Stimulated activated naive B cell treated with anti-CD40 and anti-IgM and Interleukin-4, amounts not matched to agents 10 μg/mL and 1 μg/mL and 100 μg/mL, for 72 hours (primary cell): ENCODE data around the gene SLC7A11.

Experiments
- ATAC-seq, 2 donors: fragments of 150-1000 bp; cut with Tn5 transposase; replicated peaks; 2 replicates each; pipeline ENCODE4 v1.10.0; 2021; ENCODE audit warnings: moderate library complexity in 1 of 2
- DNase-seq: peaks from one replicate; pipeline ENCODE4 v3.0.0; 2021
- H3K27ac Mint-ChIP-seq: one replicate; pipeline ENCODE4 v1.8.0; 2022; ENCODE audit warnings: mild to moderate bottlenecking, mixed read lengths
- H3K27me3 Mint-ChIP-seq, 2 donors: one replicate each; pipeline ENCODE4 v1.8.0; 2022; ENCODE audit warnings: mixed read lengths in 2 of 2
- H3K36me3 Mint-ChIP-seq, 2 donors: one replicate each; pipeline ENCODE4 v1.8.0; 2022; ENCODE audit warnings: mixed read lengths in 2 of 2, mild to moderate bottlenecking in 1 of 2
- H3K4me1 Mint-ChIP-seq, 2 donors: one replicate each; pipeline ENCODE4 v1.8.0; 2022; ENCODE audit warnings: mixed read lengths in 2 of 2, mild to moderate bottlenecking in 1 of 2
- H3K4me3 Mint-ChIP-seq, 2 donors: one replicate each; pipeline ENCODE4 v1.8.0; 2022; ENCODE audit warnings: mild to moderate bottlenecking in 2 of 2, mixed read lengths in 2 of 2, moderate library complexity in 1 of 2
- H3K9me3 Mint-ChIP-seq, 2 donors: one replicate each; pipeline ENCODE4 v1.8.0; 2022; ENCODE audit warnings: mixed read lengths in 2 of 2, mild to moderate bottlenecking in 1 of 2

SLC7A11 gene

DNA sequence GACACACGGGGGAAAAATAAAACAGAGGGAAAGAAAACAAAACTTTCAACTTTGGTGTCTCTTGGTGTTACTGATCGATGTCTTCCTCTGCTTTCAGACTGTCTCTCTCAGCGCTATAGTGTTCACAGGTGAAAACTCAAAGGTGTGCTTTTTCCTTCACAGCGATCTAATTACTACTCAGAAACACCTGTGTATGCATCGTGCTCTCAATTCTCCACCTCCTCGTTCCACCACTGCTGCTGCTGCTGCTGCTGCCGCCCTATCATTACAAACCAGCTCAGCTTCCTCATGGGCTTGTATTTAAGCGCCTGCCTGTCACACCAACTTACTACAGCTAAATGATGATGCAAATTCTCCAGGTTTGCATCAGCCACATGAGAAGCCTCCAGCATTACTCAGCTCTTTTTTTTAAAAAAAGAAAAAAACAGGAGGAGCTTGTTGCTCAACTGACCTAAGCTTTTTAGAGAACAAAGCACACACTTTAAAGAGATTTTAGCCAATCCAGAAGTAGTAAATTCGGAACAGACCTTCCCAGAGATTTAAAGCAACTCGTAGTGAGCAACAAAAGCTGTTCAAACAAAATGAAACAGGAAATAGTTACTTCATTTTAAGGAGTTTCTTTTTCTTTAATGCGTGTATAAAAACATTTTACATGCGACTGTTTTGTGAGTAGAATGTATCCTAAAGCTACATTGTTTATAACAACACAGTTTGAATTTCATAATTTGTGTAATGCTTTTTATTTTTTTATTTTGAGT, at the start of gene SLC7A11:
Gene SLC7A11 (minus strand): TSS at position 274 of the 758 bp plus-strand sequence. CDS start 280 bp downstream, outside the sequence.
- ATAC-seq: peak; percentile 97 to 98
- Mint-ChIP-seq H3K27me3 (peaks cover 6 to 8% of the 10 kb centered on the region in 2 donors), H3K36me3 (no peaks in the 10 kb centered on the region)

DNA sequence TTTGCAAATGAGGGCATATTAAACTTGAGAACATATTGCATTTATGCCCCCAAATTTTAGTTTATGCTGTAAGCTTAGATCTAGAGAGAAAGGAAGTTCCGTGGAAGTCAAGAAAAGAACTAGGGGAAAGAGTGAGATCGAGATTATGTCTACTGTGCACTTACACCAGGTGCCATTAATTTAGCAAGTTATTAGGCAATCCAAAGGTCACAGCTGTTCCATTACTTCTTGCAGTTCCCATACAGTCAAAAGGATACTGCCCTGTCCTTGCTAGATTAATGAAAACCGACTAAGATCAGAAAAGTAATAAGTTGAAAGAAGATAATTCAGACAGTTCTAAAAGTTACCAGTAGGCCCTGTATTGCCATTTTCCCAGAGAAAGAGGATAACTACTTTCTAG, 49.3 kb upstream of the SLC7A11 start:
- Mint-ChIP-seq H3K4me3 (no peak overlapping the region), H3K27me3 (no peaks in the 10 kb centered on the region), H3K9me3 (no peaks in the 10 kb centered on the region), H3K27ac (no peak overlapping the region), H3K36me3 (no peaks in the 10 kb centered on the region), H3K4me1 (no peaks in the 10 kb centered on the region)
- DNase-seq (no peak), ATAC-seq (no peak)

More for the DNA sequence above, at the start of gene SLC7A11:
- Mint-ChIP-seq H3K4me1 (peaks cover 8 to 12% of the 10 kb centered on the region in 2 donors), H3K9me3 (no peaks in the 10 kb centered on the region), H3K27ac (peak within 1 kb of the TSS; percentile 86), H3K4me3 (peak within 1 kb of the TSS; percentile 69 to 76)
- DNase-seq: peak; percentile 15

DNA sequence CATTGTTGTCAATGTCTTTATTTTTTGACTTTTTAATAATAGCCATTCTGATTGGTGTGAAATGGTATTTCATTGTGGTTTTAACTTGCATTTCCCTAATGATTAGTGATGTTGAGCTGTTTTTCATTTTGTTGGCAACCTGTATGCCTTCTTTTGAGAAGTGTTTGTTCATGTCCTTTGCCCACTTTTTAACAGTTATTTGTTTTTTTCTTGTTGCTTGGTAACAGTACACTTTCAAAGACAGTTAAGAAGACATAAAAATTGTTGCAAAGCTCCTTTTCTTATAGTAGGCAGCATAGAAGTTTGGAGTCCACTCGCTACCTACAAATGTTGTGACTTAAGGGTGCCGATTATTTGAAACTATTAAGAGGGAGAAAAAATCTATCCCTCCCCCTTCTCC, 48.7 kb upstream of the SLC7A11 start:
- Mint-ChIP-seq H3K27ac (no peak overlapping the region), H3K4me1 (no peaks in the 10 kb centered on the region), H3K4me3 (no peak overlapping the region), H3K27me3 (no peaks in the 10 kb centered on the region), H3K9me3 (no peaks in the 10 kb centered on the region), H3K36me3 (no peaks in the 10 kb centered on the region)
- no peak for ATAC-seq
- no peak for DNase-seq

DNA sequence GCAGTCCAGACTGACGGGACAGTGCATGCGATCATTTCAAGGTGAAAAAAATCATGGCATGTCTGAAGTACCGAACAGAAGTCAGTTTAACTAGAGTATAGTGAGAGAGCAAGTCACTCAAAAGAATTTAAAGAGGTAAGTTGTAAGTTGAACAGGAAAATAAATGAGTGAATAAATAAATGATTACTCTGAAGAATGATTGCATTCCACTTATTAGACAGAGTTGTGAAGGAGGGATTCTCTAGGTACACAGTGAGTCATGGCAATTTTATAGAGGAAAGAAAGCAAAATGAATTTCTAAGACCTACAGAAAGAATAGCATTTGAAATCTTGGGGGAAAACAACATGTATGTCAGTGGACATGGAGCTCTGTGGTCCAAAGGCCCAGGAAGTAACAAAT, 37.1 kb upstream of the SLC7A11 start:
- no peaks in the 10 kb centered on the region for H3K36me3 Mint-ChIP-seq

DNA sequence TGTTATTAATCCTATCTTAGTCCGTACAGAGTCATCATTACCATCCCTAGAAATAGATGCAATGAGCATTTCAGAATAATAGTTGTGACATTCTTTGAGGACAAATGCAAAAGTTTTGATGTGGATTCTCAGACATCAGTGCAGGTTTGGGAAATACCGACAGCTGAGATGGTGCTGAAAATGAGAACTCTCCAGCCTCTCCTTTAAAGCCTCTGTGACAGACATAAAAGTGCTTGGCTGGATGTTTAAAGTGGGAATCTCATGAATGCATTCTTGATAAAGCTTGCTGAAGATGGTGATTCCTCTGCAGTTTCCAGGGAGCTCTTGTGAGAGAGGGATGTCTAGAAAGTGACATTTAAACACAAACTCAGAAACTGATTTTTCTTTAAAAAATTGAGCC, 35.0 kb upstream of the SLC7A11 start:
- ATAC-seq: no peak

More for the DNA sequence above, 37.1 kb upstream of the SLC7A11 start:
- Mint-ChIP-seq H3K27ac (no peak overlapping the region), H3K27me3 (no peaks in the 10 kb centered on the region), H3K4me3 (no peak overlapping the region), H3K9me3 (peaks cover 5% of the 10 kb centered on the region in 2 donors), H3K4me1 (no peaks in the 10 kb centered on the region)
- ATAC-seq (no peak), DNase-seq (no peak)

DNA sequence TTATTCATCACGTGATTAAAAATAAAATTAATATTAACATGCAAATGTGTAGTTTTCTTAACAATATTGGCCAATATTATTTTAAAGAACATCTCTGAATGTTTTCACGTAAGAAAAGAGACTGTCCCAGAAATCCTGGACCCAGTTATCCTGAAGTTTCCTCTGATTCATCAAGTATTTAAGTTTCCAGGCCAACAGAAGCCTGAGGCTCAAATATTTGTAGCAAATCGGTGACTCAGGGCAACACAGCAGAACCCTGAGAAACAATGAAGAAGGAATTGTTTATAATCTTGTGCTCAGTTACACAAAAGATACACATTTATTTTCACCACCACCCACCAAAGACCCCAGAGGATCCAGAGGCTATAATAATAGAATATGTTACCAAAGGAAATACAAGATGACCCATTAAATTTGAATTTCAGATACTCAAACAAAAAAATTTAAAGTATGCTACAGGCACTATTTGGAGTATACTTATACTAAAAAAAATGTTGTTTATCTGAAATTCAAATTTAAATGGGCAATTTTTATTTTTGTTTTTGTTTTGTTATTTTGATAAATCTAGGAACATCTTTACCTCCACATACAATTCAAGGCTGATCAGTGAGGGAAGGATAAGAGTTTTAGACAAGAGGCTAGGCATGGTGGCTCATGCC, 33.9 kb upstream of the SLC7A11 start:
- no peaks in the 10 kb centered on the region for H3K36me3 Mint-ChIP-seq
- no peak for DNase-seq
- H3K27ac Mint-ChIP-seq: no peak overlapping the region
- H3K4me1 Mint-ChIP-seq: no peaks in the 10 kb centered on the region
- ATAC-seq: no peak
- no peaks in the 10 kb centered on the region for H3K9me3 Mint-ChIP-seq
- H3K4me3 Mint-ChIP-seq: no peak overlapping the region
- H3K27me3 Mint-ChIP-seq: no peaks in the 10 kb centered on the region

More for the DNA sequence above, 35.0 kb upstream of the SLC7A11 start:
- no peak overlapping the region for H3K4me3 Mint-ChIP-seq
- H3K9me3 Mint-ChIP-seq: peaks cover 2 to 3% of the 10 kb centered on the region in 2 donors
- no peaks in the 10 kb centered on the region for H3K27me3 Mint-ChIP-seq
- H3K4me1 Mint-ChIP-seq: no peaks in the 10 kb centered on the region
- no peak overlapping the region for H3K27ac Mint-ChIP-seq
- H3K36me3 Mint-ChIP-seq: no peaks in the 10 kb centered on the region
- DNase-seq: no peak

DNA sequence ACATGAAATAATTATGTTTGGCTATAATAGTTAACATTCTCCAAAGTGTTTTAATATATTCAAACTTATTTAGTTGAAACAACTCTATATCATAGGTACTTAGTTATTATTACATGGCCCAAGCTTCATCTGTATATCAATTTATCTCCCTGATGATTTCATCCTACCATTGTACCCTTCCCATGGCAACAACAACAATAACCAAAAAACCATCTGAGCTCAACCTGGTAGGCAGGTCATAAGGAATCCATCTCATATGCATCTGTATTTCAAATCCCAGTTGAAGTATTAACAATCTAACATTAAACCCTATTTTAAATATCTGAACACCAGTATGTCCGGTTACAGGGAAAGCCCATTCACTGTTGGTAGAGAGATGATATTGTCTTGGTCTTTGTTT, 33.1 kb upstream of the SLC7A11 start:
- no peaks in the 10 kb centered on the region for H3K4me1 Mint-ChIP-seq
- H3K4me3 Mint-ChIP-seq: no peak overlapping the region
- H3K36me3 Mint-ChIP-seq: no peaks in the 10 kb centered on the region
- DNase-seq: no peak
- H3K27me3 Mint-ChIP-seq: no peaks in the 10 kb centered on the region
- H3K27ac Mint-ChIP-seq: no peak overlapping the region
- ATAC-seq: no peak
- H3K9me3 Mint-ChIP-seq: no peaks in the 10 kb centered on the region

DNA sequence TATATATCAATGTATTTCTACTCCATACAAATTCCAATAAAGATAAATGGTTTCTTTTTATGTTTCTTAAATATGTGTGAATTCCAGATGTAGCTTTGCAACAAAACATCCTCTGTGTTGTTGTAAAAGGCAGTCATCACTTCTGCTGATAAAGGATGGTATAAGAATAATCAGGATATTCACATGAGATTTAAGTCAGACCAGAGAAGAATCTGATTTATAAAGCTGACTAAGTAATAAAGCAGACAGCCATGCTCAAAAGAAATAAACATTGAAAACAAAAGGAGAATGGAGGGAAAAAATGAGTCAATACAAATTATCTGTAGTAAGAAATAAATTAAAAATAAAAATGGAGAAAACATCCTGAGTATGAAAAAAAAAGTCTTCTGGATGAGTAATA, 27.0 kb upstream of the SLC7A11 start:
- Mint-ChIP-seq H3K4me1 (no peaks in the 10 kb centered on the region), H3K4me3 (no peak overlapping the region), H3K36me3 (no peaks in the 10 kb centered on the region), H3K9me3 (no peaks in the 10 kb centered on the region), H3K27me3 (no peaks in the 10 kb centered on the region), H3K27ac (no peak overlapping the region)
- ATAC-seq (no peak), DNase-seq (no peak)

DNA sequence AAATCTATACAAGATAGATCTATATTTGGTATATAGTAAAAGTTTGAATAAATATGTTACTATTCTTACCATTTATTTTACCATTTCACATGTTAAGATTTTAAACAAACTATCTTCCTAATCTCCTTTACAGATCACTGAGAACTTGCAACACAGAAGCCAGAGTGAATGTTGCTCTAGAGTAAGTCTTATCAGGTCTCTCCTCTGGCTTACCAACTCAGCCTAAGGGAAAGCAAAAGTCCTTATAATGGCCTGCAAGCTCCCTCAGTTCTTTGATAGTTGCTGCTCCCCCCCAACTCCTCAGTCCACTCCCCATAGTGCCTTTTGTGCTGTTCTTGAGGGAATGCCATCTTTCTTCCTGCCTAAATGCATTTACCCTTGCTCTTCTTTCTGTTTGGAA, 25.7 kb upstream of the SLC7A11 start:
- Mint-ChIP-seq H3K27ac (no peak overlapping the region), H3K36me3 (no peaks in the 10 kb centered on the region), H3K27me3 (no peaks in the 10 kb centered on the region), H3K4me3 (no peak overlapping the region), H3K4me1 (no peaks in the 10 kb centered on the region), H3K9me3 (no peaks in the 10 kb centered on the region)
- DNase-seq: no peak
- no peak for ATAC-seq

DNA sequence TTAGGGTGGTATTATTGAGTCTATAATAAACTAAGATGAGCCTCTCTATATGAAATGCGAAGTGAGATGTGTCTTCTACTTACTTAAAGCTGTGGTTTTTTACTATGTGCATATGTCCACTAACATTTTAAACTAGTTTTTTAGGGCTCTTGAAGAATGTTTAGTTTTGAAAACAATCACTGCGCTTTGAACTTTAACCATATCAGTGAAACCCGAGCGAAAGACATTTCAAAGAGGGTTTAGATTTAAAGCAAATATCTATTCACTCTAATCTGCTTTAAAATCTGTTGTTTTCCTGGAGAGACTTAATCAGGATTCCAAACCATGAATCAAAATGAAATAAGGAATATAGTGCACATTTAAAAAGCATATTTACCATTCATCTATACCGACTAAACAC, 24.8 kb upstream of the SLC7A11 start:
- H3K27me3 Mint-ChIP-seq: no peaks in the 10 kb centered on the region
- no peaks in the 10 kb centered on the region for H3K36me3 Mint-ChIP-seq
- ATAC-seq: no peak
- no peak for DNase-seq
- no peaks in the 10 kb centered on the region for H3K4me1 Mint-ChIP-seq
- H3K9me3 Mint-ChIP-seq: no peaks in the 10 kb centered on the region
- no peak overlapping the region for H3K4me3 Mint-ChIP-seq
- no peak overlapping the region for H3K27ac Mint-ChIP-seq

DNA sequence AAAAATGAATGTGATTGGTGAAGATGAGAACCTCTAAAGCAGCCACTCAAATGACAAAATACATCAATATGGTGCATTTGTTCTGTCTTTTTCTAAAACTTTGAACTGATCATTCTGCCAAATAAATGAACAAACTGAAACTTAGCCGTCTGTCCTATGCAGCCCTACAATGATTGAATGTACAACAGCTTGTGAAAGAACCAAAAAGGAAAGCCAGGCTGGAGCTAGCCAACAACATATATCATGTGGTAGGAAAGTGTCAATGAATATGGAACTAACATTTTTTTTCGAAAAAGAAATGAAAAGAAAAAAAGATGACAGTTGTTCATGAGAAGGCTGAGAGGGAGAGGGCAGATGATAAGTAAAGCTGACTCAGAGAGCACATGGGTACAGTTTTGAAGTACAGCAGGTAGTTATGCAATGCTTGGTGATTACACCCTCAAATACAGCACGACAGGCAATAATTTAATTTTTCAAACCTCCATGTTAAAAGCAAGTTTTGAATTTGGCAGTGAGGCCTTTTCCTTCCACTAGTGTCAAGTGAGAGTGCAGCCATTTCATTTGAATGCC, 21.2 kb upstream of the SLC7A11 start:
- Mint-ChIP-seq H3K27me3 (no peaks in the 10 kb centered on the region), H3K9me3 (no peaks in the 10 kb centered on the region), H3K36me3 (no peaks in the 10 kb centered on the region), H3K27ac (no peak overlapping the region), H3K4me1 (no peaks in the 10 kb centered on the region), H3K4me3 (no peak overlapping the region)
- DNase-seq: no peak
- ATAC-seq: no peak

DNA sequence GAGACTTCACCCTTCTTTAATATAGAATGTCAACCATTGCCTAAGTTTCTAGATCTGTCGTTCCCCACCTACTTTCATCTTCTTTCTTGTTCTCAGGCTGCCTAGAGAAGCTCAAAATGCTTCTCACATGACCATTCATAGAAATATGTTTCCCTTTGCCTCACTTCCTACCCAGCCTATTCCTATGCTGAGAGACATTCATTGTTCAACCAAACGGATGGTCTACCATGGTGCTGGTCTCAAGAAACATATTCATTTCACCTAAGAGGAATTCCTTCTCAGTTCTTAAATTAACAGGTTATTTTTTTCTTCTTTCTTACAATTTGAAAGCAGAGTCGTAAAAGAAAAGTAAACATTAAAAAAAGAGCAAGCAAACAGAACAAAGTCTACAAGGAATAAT, 20.3 kb upstream of the SLC7A11 start:
- ATAC-seq (no peak), DNase-seq (no peak)
- H3K36me3 Mint-ChIP-seq: no peaks in the 10 kb centered on the region
- H3K4me3 Mint-ChIP-seq: no peak overlapping the region
- H3K4me1 Mint-ChIP-seq: no peaks in the 10 kb centered on the region
- no peaks in the 10 kb centered on the region for H3K9me3 Mint-ChIP-seq
- no peaks in the 10 kb centered on the region for H3K27me3 Mint-ChIP-seq
- H3K27ac Mint-ChIP-seq: no peak overlapping the region

DNA sequence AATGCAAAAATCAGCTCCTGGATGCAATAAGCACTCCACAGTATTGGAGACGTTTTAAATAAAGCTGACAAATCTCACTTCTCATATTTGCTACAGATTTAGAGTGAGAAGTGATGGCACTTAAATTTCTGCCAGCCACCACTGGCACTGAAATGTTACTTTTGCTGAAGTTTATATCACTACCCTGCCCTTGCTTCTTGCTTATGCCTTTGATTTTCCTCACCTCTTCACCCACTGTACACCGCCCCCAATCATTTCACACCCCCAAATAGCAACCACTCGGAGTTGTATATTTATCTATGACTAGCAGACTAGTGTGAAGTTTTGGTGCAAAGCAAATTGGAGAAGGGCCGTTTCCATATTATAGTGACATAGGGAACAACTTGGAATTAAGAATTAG, 19.9 kb upstream of the SLC7A11 start:
- no peaks in the 10 kb centered on the region for H3K36me3 Mint-ChIP-seq
- no peaks in the 10 kb centered on the region for H3K9me3 Mint-ChIP-seq
- no peaks in the 10 kb centered on the region for H3K4me1 Mint-ChIP-seq
- H3K27me3 Mint-ChIP-seq: no peaks in the 10 kb centered on the region
- DNase-seq: no peak
- no peak overlapping the region for H3K27ac Mint-ChIP-seq
- ATAC-seq: peak in 1 of 2 donors; percentile 10
- no peak overlapping the region for H3K4me3 Mint-ChIP-seq

DNA sequence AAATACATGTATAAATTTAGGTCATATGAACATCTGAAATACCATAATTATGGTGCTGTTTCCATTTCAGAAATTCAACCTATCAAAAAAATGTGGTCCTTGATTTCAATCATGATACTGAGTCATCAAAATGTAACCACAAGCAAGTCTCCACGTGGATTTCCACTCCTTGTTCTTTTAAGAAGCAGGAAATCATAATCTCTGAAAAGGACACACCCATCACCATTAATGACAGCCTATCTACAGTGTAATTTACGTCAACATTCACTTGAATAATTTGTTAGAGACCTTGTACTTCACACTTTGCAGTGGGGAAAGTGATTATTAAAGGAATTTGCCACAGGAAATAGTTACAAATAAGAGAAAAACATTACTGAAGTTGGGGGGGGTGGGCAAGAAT, 17.7 kb upstream of the SLC7A11 start:
- H3K9me3 Mint-ChIP-seq: no peaks in the 10 kb centered on the region
- H3K4me3 Mint-ChIP-seq: no peak overlapping the region
- H3K36me3 Mint-ChIP-seq: no peaks in the 10 kb centered on the region
- H3K4me1 Mint-ChIP-seq: no peaks in the 10 kb centered on the region
- H3K27ac Mint-ChIP-seq: no peak overlapping the region
- H3K27me3 Mint-ChIP-seq: no peaks in the 10 kb centered on the region
- no peak for ATAC-seq
- DNase-seq: no peak

DNA sequence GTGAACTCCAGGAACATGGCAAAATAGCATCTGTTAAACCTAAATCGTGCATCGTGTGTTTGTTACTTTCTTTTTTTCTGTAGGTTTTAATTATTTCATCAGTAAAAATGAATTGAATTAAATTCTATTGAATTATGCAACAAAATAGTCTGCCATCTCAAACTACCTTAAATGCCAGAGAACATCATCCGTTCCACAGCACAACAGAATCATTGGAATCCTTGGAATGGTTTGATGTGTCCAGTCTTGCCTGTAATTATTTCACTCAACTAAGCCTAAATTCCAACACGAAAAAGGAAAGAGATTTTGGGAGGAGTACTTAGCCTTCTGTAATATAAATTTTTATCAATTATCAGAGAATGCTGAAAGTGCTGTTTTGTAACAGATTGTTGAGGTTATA, 17.1 kb upstream of the SLC7A11 start:
- Mint-ChIP-seq H3K27me3 (no peaks in the 10 kb centered on the region), H3K36me3 (no peaks in the 10 kb centered on the region), H3K9me3 (no peaks in the 10 kb centered on the region), H3K4me1 (no peaks in the 10 kb centered on the region), H3K27ac (no peak overlapping the region), H3K4me3 (no peak overlapping the region)
- DNase-seq (no peak), ATAC-seq (no peak)
